ENCODE measurements around the gene KRTAP10-6. TPM values are rescaled to one million over a fixed set of nuclear protein-coding genes. Genes with fewer than 3 reads are reported as not detected.
"Not testable (repeated sequence)": the region's sequence is repeated elsewhere in the genome, so short reads cannot be mapped to it uniquely, and the experiment has no call there.

Gene KRTAP10-6
- total and polyA plus RNA-seq, 2 experiments from 2014 or later = not detected

DNA sequence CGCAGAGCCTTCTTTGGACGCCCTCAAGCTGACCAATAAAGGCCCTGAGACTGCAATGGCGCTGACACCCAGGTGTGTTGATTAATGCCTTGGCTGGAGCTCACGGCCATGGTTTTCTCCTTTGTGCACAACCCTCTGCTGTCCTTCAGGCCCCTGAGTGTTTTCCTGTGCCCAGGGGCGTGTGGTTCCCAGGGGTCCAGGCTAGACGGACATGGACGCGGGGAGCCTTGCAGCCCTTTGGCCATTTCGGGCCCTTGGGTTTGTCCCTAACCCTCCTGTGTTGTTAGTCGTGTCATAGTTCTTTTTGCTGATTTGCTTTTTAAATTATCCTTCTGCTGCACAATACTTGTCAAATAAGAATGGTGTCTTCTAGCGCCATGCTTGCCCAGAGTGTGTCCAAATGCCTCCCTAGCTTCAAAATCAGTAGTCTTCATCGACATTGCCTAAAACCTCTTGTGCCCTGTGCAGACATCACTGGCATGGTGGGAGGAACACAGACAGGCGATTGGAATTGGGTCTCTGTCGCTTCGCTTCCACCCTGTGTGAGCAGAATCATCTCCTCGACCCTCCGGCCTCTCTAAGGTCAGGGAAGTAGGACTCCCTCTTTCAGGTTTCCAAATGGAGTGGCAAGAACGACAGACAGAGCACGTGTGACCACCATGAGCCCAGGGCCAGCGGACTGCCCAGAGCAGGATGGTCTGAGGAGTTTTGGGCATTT lies 16.8 kb downstream of the KRTAP10-6 start:
- no peaks in the 10 kb centered on the region for H4K20me1 ChIP-seq (ENCODE audit: insufficient read depth)
- H3K79me2 ChIP-seq (ENCODE audit: insufficient read depth) = no peaks in the 10 kb centered on the region
- no peaks in the 10 kb centered on the region for H3K9me3 ChIP-seq (ENCODE audit: low read depth)
- H3K9ac ChIP-seq = no peak overlapping the region
- H3K4me1 ChIP-seq (ENCODE audit: insufficient read depth) = no peaks in the 10 kb centered on the region
- H3K9me2 ChIP-seq (ENCODE audit: insufficient read depth) = no peaks in the 10 kb centered on the region
- no peaks in the 10 kb centered on the region for H3K36me3 ChIP-seq (ENCODE audit: low read depth)
- in situ Hi-C loops (cut with MboI) = loop anchor here (25.0 kb wide), 1 partner anchor 513 kb away; no protein-coding TSS in a partner anchor
- DNase-seq = no peak
- H3K27me3 ChIP-seq (replicated peaks; ENCODE audit: insufficient read depth) = peaks cover 5% of the 10 kb centered on the region; the same call in 1 of the 2 replicates
- H3K4me3 ChIP-seq = no peak overlapping the region
- no peak overlapping the region for H3K4me2 ChIP-seq (ENCODE audit: unreplicated experiment)
- H3K27ac ChIP-seq = no peak overlapping the region
- H2AFZ ChIP-seq = no peak overlapping the region
- TF ChIP-seq EZH2 (IDR thresholded peaks at IDR 0.05; ENCODE audit: insufficient read depth, poor library complexity, severe bottlenecking) (no peak), EZH2phosphoT487 (IDR thresholded peaks at IDR 0.05; ENCODE audit: insufficient read depth, low read depth) (no peak)
- WGBS, 2 experiments (ENCODE audit: low coverage in 1 of 2, low lambda C conversion rate in 2 of 2, missing lambda C conversion rate in 2 of 2) = 49 to 52% methylated on average over 20 of the region's 20 CpGs
- H3F3A ChIP-seq (ENCODE audit: insufficient read depth) = no peaks in the 10 kb centered on the region

DNA sequence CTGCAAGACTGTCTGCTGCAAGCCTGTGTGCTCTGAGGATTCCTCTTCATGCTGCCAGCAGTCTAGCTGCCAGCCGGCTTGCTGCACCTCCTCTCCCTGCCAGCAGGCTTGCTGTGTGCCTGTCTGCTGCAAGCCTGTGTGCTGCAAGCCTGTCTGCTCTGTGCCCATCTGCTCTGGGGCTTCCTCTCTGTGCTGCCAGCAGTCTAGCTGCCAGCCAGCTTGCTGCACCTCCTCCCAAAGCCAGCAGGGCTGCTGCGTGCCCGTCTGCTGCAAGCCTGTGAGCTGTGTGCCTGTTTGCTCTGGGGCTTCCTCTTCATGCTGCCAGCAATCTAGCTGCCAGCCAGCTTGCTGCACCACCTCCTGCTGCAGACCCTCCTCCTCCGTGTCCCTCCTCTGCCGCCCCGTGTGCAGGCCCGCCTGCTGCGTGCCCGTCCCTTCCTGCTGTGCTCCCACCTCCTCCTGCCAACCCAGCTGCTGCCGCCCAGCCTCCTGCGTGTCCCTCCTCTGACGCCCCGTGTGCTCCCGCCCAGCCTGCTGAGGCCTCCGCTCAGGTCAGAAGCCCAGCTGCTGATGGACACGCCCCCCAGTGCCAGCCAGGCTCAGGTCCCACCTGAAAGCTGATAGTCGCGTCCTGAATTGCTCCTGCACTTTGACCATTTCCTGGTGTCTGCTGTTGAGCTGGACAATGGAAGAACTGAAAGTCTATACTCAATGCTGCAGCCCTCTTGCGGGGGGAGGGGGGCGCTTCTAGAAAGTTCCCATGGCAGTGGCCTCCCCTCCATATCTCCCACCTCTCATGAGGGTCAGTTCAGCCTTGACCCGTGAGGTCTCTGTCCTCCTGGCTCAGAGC lies 17.6 kb downstream of the KRTAP10-6 start:
- Histone ChIP-seq H4K20me1 (ENCODE audit: insufficient read depth) (no peaks in the 10 kb centered on the region), H3K79me2 (ENCODE audit: insufficient read depth) (no peaks in the 10 kb centered on the region), H3K9ac (no peak overlapping the region), H3K4me2 (ENCODE audit: unreplicated experiment) (no peak overlapping the region), H3K27ac (no peak overlapping the region), H3K4me1 (ENCODE audit: insufficient read depth) (no peaks in the 10 kb centered on the region), H3K27me3 (replicated peaks; ENCODE audit: insufficient read depth) (peaks cover 5% of the 10 kb centered on the region; the same call in 1 of the 2 replicates), H3K9me2 (ENCODE audit: insufficient read depth) (no peaks in the 10 kb centered on the region), H2AFZ (no peak overlapping the region), H3K4me3 (no peak overlapping the region), H3F3A (ENCODE audit: insufficient read depth) (no peaks in the 10 kb centered on the region), H3K36me3 (ENCODE audit: low read depth) (no peaks in the 10 kb centered on the region), H3K9me3 (ENCODE audit: low read depth) (no peaks in the 10 kb centered on the region)
- TF ChIP-seq EZH2 (IDR thresholded peaks at IDR 0.05; ENCODE audit: insufficient read depth, poor library complexity, severe bottlenecking) (no peak), EZH2phosphoT487 (IDR thresholded peaks at IDR 0.05; ENCODE audit: insufficient read depth, low read depth) (no peak)
- no peak for DNase-seq
- 25 to 28% methylated on average over 18 to 21 of the region's 21 CpGs for WGBS, 2 experiments (ENCODE audit: low coverage in 1 of 2, low lambda C conversion rate in 2 of 2, missing lambda C conversion rate in 2 of 2)
- in situ Hi-C loops (cut with MboI) = loop anchor here (25.0 kb wide), 1 partner anchor 512 kb away; no protein-coding TSS in a partner anchor

- H3F3A ChIP-seq (ENCODE audit: insufficient read depth); H3K4me2 ChIP-seq (ENCODE audit: unreplicated experiment); DNase-seq; H3K4me1 ChIP-seq (ENCODE audit: insufficient read depth); H3K9me2 ChIP-seq (ENCODE audit: insufficient read depth); H3K27me3 ChIP-seq (replicated peaks; ENCODE audit: insufficient read depth); in situ Hi-C loops (cut with MboI); H3K4me3 ChIP-seq; H3K9ac ChIP-seq; H4K20me1 ChIP-seq (ENCODE audit: insufficient read depth); H3K9me3 ChIP-seq (ENCODE audit: low read depth); H3K79me2 ChIP-seq (ENCODE audit: insufficient read depth); H2AFZ ChIP-seq; H3K36me3 ChIP-seq (ENCODE audit: low read depth); H3K27ac ChIP-seq: not testable (repeated sequence)
- 11 to 13% methylated on average over 19 of the region's 25 CpGs for WGBS, 2 experiments (ENCODE audit: low coverage in 1 of 2, low lambda C conversion rate in 2 of 2, missing lambda C conversion rate in 2 of 2)
Measured at GRCh38 chr21:44573630-44574456, 18.5 kb downstream of the KRTAP10-6 start, which contains the start of gene KRTAP10-4. Gene KRTAP10-4 (plus strand): TSS chr21:44573729. CDS start chr21:44573759, 30 bp downstream.

- Histone ChIP-seq H4K20me1 (ENCODE audit: insufficient read depth) (no peaks in the 10 kb centered on the region), H3K4me2 (ENCODE audit: unreplicated experiment) (no peak overlapping the region), H3F3A (ENCODE audit: insufficient read depth) (no peaks in the 10 kb centered on the region), H3K27ac (no peak overlapping the region), H3K9ac (no peak overlapping the region), H2AFZ (no peak overlapping the region), H3K36me3 (ENCODE audit: low read depth) (no peaks in the 10 kb centered on the region), H3K4me3 (no peak overlapping the region), H3K9me3 (ENCODE audit: low read depth) (no peaks in the 10 kb centered on the region), H3K9me2 (ENCODE audit: insufficient read depth) (no peaks in the 10 kb centered on the region), H3K4me1 (ENCODE audit: insufficient read depth) (no peaks in the 10 kb centered on the region), H3K27me3 (replicated peaks; ENCODE audit: insufficient read depth) (peaks cover 5% of the 10 kb centered on the region; the same call in 1 of the 2 replicates), H3K79me2 (ENCODE audit: insufficient read depth) (no peaks in the 10 kb centered on the region)
- in situ Hi-C loops (cut with MboI) = no loop called here
- 35 to 37% methylated on average over 15 of the region's 15 CpGs for WGBS, 2 experiments (ENCODE audit: low coverage in 1 of 2, low lambda C conversion rate in 2 of 2, missing lambda C conversion rate in 2 of 2)
- TF ChIP-seq EZH2 (IDR thresholded peaks at IDR 0.05; ENCODE audit: insufficient read depth, poor library complexity, severe bottlenecking) = no peak
- TF ChIP-seq EZH2phosphoT487 (IDR thresholded peaks at IDR 0.05; ENCODE audit: insufficient read depth, low read depth) = no peak
- peak; percentile 44 for DNase-seq
Measured at GRCh38 chr21:44572959-44573583, 19.2 kb downstream of the KRTAP10-6 start.
